H9 (cell line): ENCODE data around the gene TRIM28. TPM values are rescaled to one million over a fixed set of nuclear protein-coding genes. Genes with fewer than 3 reads are reported as not detected.
"Not testable (repeated sequence)": the region's sequence is repeated elsewhere in the genome, so short reads cannot be mapped to it uniquely, and the experiment has no call there.

Experiments
- DNase-seq: peaks from one replicate; pipeline ENCODE4 v3.0.0-alpha.2; 2017
- H2AFZ ChIP-seq: one replicate; pipeline ENCODE4 v1.6.1; 2013; ENCODE audit warnings: mild to moderate bottlenecking, low read length, control low read depth, moderate library complexity
- H2AK5ac ChIP-seq: 2 replicates; pipeline ENCODE4 v1.6.1; 2013; ENCODE audit warnings: low read length, control low read depth, mixed read lengths; ENCODE audit not compliant: insufficient read length
- H2BK120ac ChIP-seq: one replicate; pipeline ENCODE4 v1.6.1; 2013; ENCODE audit warnings: low read depth, mild to moderate bottlenecking, low read length, control low read depth, inconsistent platforms; ENCODE audit not compliant: poor library complexity, severe bottlenecking
- H2BK12ac ChIP-seq: 2 replicates; pipeline ENCODE4 v1.6.1; 2013; ENCODE audit warnings: low read length, control low read depth, mixed read lengths, low read depth; ENCODE audit not compliant: insufficient read length
- H2BK15ac ChIP-seq: 2 replicates; pipeline ENCODE4 v1.6.1; 2013; ENCODE audit warnings: low read depth, low read length, control low read depth
- H2BK20ac ChIP-seq: one replicate; pipeline ENCODE4 v1.6.1; 2013; ENCODE audit warnings: low read depth, mild to moderate bottlenecking, low read length, control low read depth, inconsistent platforms; ENCODE audit not compliant: poor library complexity, severe bottlenecking
- H2BK5ac ChIP-seq: 2 replicates; pipeline ENCODE4 v1.6.1; 2013; ENCODE audit warnings: low read length, control low read depth, mixed read lengths; ENCODE audit not compliant: insufficient read length
- H3K14ac ChIP-seq: 2 replicates; pipeline ENCODE4 v1.6.1; 2013; ENCODE audit warnings: low read length, control low read depth; ENCODE audit not compliant: insufficient read depth
- H3K18ac ChIP-seq: 2 replicates; pipeline ENCODE4 v1.6.1; 2013; ENCODE audit warnings: low read depth, mild to moderate bottlenecking, mixed read lengths, low read length, control low read depth; ENCODE audit not compliant: insufficient read length
- H3K23ac ChIP-seq: 2 replicates; pipeline ENCODE4 v1.6.1; 2013; ENCODE audit warnings: low read length, control low read depth, mixed read lengths, low read depth; ENCODE audit not compliant: insufficient read length
- H3K23me2 ChIP-seq: 2 replicates; pipeline ENCODE4 v1.6.1; 2013; ENCODE audit warnings: low read depth, mild to moderate bottlenecking, mixed read lengths, low read length, control low read depth; ENCODE audit not compliant: insufficient read length, poor library complexity, severe bottlenecking
- H3K27ac ChIP-seq: 2 replicates; pipeline ENCODE4 v1.5.1; 2013; ENCODE audit warnings: low read length, control low read depth, mixed read lengths, low read depth; ENCODE audit not compliant: insufficient read length
- H3K27me3 ChIP-seq: 2 replicates; pipeline ENCODE4 v1.6.1; 2013; ENCODE audit warnings: low read length, control low read depth, inconsistent platforms; ENCODE audit not compliant: insufficient read depth
- H3K4ac ChIP-seq: 2 replicates; pipeline ENCODE4 v1.6.1; 2013; ENCODE audit warnings: low read depth, mild to moderate bottlenecking, control low read depth, inconsistent platforms, low read length, moderate library complexity
- H3K4me1 ChIP-seq: 2 replicates; pipeline ENCODE4 v1.6.1; 2013; ENCODE audit warnings: low read length, control low read depth, inconsistent platforms; ENCODE audit not compliant: insufficient read depth
- H3K4me2 ChIP-seq: 2 replicates; pipeline ENCODE4 v1.6.1; 2013; ENCODE audit warnings: low read length, control low read depth, mixed read lengths; ENCODE audit not compliant: insufficient read length, insufficient read depth
- H3K56ac ChIP-seq: 2 replicates; pipeline ENCODE4 v1.6.1; 2013; ENCODE audit warnings: low read depth, mild to moderate bottlenecking, mixed read lengths, low read length, control low read depth; ENCODE audit not compliant: insufficient read length
- H3K79me1 ChIP-seq: 2 replicates; pipeline ENCODE4 v1.6.1; 2013; ENCODE audit warnings: low read depth, mild to moderate bottlenecking, moderate library complexity, low read length, control low read depth, inconsistent platforms; ENCODE audit not compliant: insufficient read depth, poor library complexity, severe bottlenecking
- H3K79me2 ChIP-seq: 2 replicates; pipeline ENCODE4 v1.6.1; 2013; ENCODE audit warnings: low read length, control low read depth, inconsistent platforms; ENCODE audit not compliant: insufficient read depth
- H3K9ac ChIP-seq: 2 replicates; pipeline ENCODE4 v1.6.1; 2013; ENCODE audit warnings: low read length, control low read depth, mixed read lengths; ENCODE audit not compliant: insufficient read length; ENCODE audit errors: extremely low read depth
- H3K9me3 ChIP-seq: one replicate; pipeline ENCODE4 v1.6.1; 2013; ENCODE audit warnings: low read depth, low read length, inconsistent platforms; ENCODE audit not compliant: control insufficient read depth
- H3T11ph ChIP-seq: one replicate; pipeline ENCODE4 v1.6.1; 2013; ENCODE audit warnings: mild to moderate bottlenecking, low read length, control low read depth, inconsistent platforms
- H4K20me1 ChIP-seq: one replicate; pipeline ENCODE4 v1.6.1; 2013; ENCODE audit not compliant: control insufficient read depth, insufficient read length, insufficient read depth
- H4K5ac ChIP-seq: 2 replicates; pipeline ENCODE4 v1.6.1; 2013; ENCODE audit warnings: low read depth, mild to moderate bottlenecking, mixed read lengths, low read length, control low read depth; ENCODE audit not compliant: insufficient read length
- H4K8ac ChIP-seq: replicated peaks from 2 replicates; pipeline ENCODE4 v1.6.1; 2013; ENCODE audit warnings: low read length, control low read depth, mixed read lengths, low read depth; ENCODE audit not compliant: insufficient read length
- H4K91ac ChIP-seq: 2 replicates; pipeline ENCODE4 v1.6.1; 2013; ENCODE audit warnings: low read depth, mild to moderate bottlenecking, moderate library complexity, mixed read lengths, low read length, control low read depth; ENCODE audit not compliant: insufficient read length
- H3K27ac Mint-ChIP-seq, 3 experiments: 2 replicates in 2 of 3; 3 replicates in 1 of 3; pipeline ENCODE4 v1.8.0; 2020 to 2021; ENCODE audit warnings: mixed read lengths in 3 of 3, mild to moderate bottlenecking in 1 of 3, moderate library complexity in 1 of 3
- H3K27me3 Mint-ChIP-seq: 2 replicates; pipeline ENCODE4 v1.8.0; 2021; ENCODE audit warnings: low read depth, mild to moderate bottlenecking, moderate library complexity, mixed read lengths
- H3K36me3 Mint-ChIP-seq, 3 experiments: 2 replicates in 2 of 3; 3 replicates in 1 of 3; pipeline ENCODE4 v1.8.0; 2020 to 2021; ENCODE audit warnings: low read depth in 3 of 3, mixed read lengths in 3 of 3; ENCODE audit not compliant: insufficient read depth in 1 of 3
- H3K4me1 Mint-ChIP-seq, 2 experiments: 2 replicates each; pipeline ENCODE4 v1.8.0; 2020; ENCODE audit warnings: mixed read lengths in 2 of 2
- H3K4me3 Mint-ChIP-seq, 2 experiments: 2 replicates in 1 of 2; 3 replicates in 1 of 2; pipeline ENCODE4 v1.8.0; 2020 to 2021; ENCODE audit warnings: mild to moderate bottlenecking in 2 of 2, mixed read lengths in 2 of 2, moderate library complexity in 1 of 2
- H3K9me3 Mint-ChIP-seq, 2 experiments: 2 replicates in 1 of 2; 3 replicates in 1 of 2; pipeline ENCODE4 v1.8.0; 2020; ENCODE audit warnings: mild to moderate bottlenecking in 2 of 2, mixed read lengths in 2 of 2, moderate library complexity in 1 of 2
- WGBS: extraction: QIAGEN DNeasy Blood & Tissue Kit; methylation state at CpG from one replicate; pipeline ENCODE4 v1.1.7; 2013; ENCODE audit warnings: missing lambda C conversion rate, low lambda C conversion rate, mixed read lengths; ENCODE audit not compliant: insufficient read length; ENCODE audit errors: extremely low coverage; 5-methylcytosine and 5-hydroxymethylcytosine counted together
- total RNA-seq: library from RNA; stranded (reverse); gene quantifications from 2 replicates; pipeline ENCODE4 v1.2.1, GENCODE V29; 2021

TRIM28 gene
- total RNA-seq, 1 experiment from 2014 or later = 1,084 TPM

DNA sequence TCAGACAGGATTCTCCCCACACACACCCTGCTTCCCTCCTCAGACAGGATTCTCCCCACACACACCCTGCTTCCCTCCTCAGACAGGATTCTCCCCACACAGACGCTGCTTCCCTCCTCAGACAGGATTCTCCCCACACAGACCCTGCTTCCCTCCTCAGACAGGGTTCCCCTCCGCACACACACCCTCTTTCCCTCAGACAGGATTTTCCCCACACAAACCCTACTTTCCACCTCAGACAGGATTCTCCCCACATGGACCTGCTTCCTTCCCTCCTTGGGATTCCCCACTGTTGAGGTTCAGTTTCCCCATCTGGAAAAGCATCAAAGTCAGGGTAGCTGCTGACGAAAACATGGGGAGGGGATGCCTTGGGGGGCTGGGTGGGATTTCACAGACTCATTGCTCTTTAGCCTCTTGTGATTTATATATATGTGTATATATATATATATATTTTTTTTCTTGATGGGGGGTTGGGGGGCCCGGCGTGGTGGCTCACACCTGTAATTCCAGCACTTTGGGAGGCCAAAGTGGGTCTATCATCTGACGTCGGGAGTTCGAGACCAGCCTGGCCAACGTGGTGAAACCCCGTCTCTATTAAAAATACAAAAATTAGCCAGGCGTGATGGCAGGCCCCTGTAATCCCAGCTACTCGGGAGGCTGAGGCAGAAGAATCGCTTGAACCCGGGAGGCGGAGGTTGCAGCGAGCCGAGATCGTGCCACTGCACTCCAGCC lies 1.1 kb upstream of the TRIM28 start:
- H3K4me1 Mint-ChIP-seq = peaks cover 20 to 22% of the 10 kb centered on the region in 2 experiments
- H2BK5ac ChIP-seq, DNase-seq, H4K20me1 ChIP-seq, H3K18ac ChIP-seq, H3K27ac ChIP-seq, H4K5ac ChIP-seq, H3K9me3 ChIP-seq, H3K9me3 Mint-ChIP-seq, H3T11ph ChIP-seq, H2BK120ac ChIP-seq, H3K27me3 ChIP-seq, H3K4me2 ChIP-seq, H2AFZ ChIP-seq, H3K56ac ChIP-seq, H2BK12ac ChIP-seq, H3K23ac ChIP-seq, H3K4me1 ChIP-seq, H3K27ac Mint-ChIP-seq, H3K14ac ChIP-seq, H3K4ac ChIP-seq, H4K8ac ChIP-seq, H2BK15ac ChIP-seq, H4K91ac ChIP-seq, H3K9ac ChIP-seq, H2BK20ac ChIP-seq: not testable (repeated sequence)
- WGBS = no CpG with 5 or more reads among the region's 18 CpGs
- Histone ChIP-seq H3K23me2 (peaks cover 13% of the 10 kb centered on the region), H3K79me1 (peaks cover 11% of the 10 kb centered on the region), H3K79me2 (peaks cover 26% of the 10 kb centered on the region), H2AK5ac (peak overlapping the region; percentile 31)
- H3K27me3 Mint-ChIP-seq = peaks cover 38% of the 10 kb centered on the region
- H3K36me3 Mint-ChIP-seq = peaks cover 28 to 30% (median 30%) of the 10 kb centered on the region in 3 experiments
- peak overlapping the region; percentile 41 to 72 for H3K4me3 Mint-ChIP-seq
